K562 (cell line): ENCODE data around the gene LAMB3. TPM values are rescaled to one million over a fixed set of nuclear protein-coding genes. Genes with fewer than 3 reads are reported as not detected.

Experiments used
- ATAC-seq: fragments of 200-7000 bp; cut with Tn5 transposase; 3 replicates; pipeline ENCODE4 v1.9.1; 2020; ENCODE audit warnings: moderate library complexity
- BruUV-seq: library from RNA; stranded (reverse); fragments of 400-500 nt; replicated peaks from 2 replicates; lab custom pipeline; 2021; lab: Mats Ljungman, UMichigan
- CTCF ChIA-PET: fragments of 300-600 bp; formaldehyde crosslinking; extraction: SDS; loops from one replicate; lab custom pipeline; 2021; ENCODE audit warnings: low intra/inter-chr PET ratio; lab: Yijun Ruan, JAX
- POLR2A ChIA-PET: fragments of 300-600, 350-650 bp; sonication (Branson Sonifier 250); formaldehyde crosslinking; extraction: SDS; loops from one replicate; lab custom pipeline; 2021; ENCODE audit warnings: antibody characterized with exemption, inconsistent platforms; lab: Yijun Ruan, JAX
- DNase-seq, 4 experiments: peaks; one replicate each; pipeline versions ENCODE4 v3.0.0 to v3.0.0-alpha.2; 2011 to 2018; ENCODE audit warnings: low spot score in 3 of 4, mixed read lengths in 3 of 4; ENCODE audit errors: extremely low read depth in 1 of 4
- FAIRE-seq: peaks from 2 replicates; lab custom pipeline; 2011; peaks lifted over from hg19 to GRCh38; lab: Jason Lieb, UNC
- H2AFZ ChIP-seq: 2 replicates; pipeline ENCODE4 v1.6.0; 2011; ENCODE audit warnings: low read depth, low read length, control low read depth, inconsistent platforms
- H3K27ac ChIP-seq: fragments of 200-600 bp; 3 replicates; pipeline ENCODE4 v1.8.0; 2011; ENCODE audit warnings: low read depth, mild to moderate bottlenecking, control low read depth, inconsistent platforms, low read length, moderate library complexity, mixed read lengths; ENCODE audit errors: extremely low read depth
- H3K27me3 ChIP-seq, 2 experiments: fragments of 300-600 bp in 1 of 2; 2 replicates in 1 of 2; 3 replicates in 1 of 2; pipeline versions ENCODE4 v1.6.0 to v1.8.0; 2011; ENCODE audit warnings: inconsistent platforms in 2 of 2, low read length in 2 of 2, mild to moderate bottlenecking in 1 of 2, mixed read lengths in 1 of 2, moderate library complexity in 1 of 2; ENCODE audit not compliant: control insufficient read depth in 2 of 2, insufficient read depth in 2 of 2
- H3K36me3 ChIP-seq: fragments of 300-600 bp; 3 replicates; pipeline ENCODE4 v1.8.0; 2011; ENCODE audit warnings: mild to moderate bottlenecking, low read length, inconsistent platforms; ENCODE audit not compliant: control insufficient read depth, insufficient read depth
- H3K4me1 ChIP-seq, 2 experiments: fragments of 200-600 bp in 1 of 2; replicated peaks in 1 of 2; 2 replicates in 1 of 2; 3 replicates in 1 of 2; pipeline versions ENCODE4 v1.5.1 to v1.8.0; 2011; ENCODE audit warnings: inconsistent platforms in 2 of 2, low read length in 2 of 2, mild to moderate bottlenecking in 1 of 2, mixed read lengths in 1 of 2, moderate library complexity in 1 of 2; ENCODE audit not compliant: control insufficient read depth in 2 of 2, insufficient read depth in 2 of 2
- H3K4me2 ChIP-seq: 2 replicates; pipeline ENCODE4 v1.6.1; 2011; ENCODE audit warnings: low read length, control low read depth, inconsistent platforms, mixed read lengths; ENCODE audit not compliant: insufficient read depth
- H3K4me3 ChIP-seq: fragments of 200-600 bp; sonication (generic), shearing (Covaris generic); 2 replicates; pipeline ENCODE4 v1.5.1; 2016; ENCODE audit warnings: control low read depth, inconsistent platforms
- H3K79me2 ChIP-seq: fragments of 200-600 bp; 3 replicates; pipeline ENCODE4 v1.8.0; 2011; ENCODE audit warnings: low read length, inconsistent platforms; ENCODE audit not compliant: control insufficient read depth, insufficient read depth
- H3K9ac ChIP-seq, 2 experiments: 2 replicates each; pipeline versions ENCODE4 v1.6.0 to v1.6.1; 2011; ENCODE audit warnings: low read depth in 2 of 2, low read length in 2 of 2, control low read depth in 1 of 2, inconsistent platforms in 1 of 2, mild to moderate bottlenecking in 1 of 2, mixed read lengths in 1 of 2; ENCODE audit not compliant: insufficient read depth in 1 of 2
- H3K9me1 ChIP-seq: one replicate; pipeline ENCODE4 v1.6.0; 2011; ENCODE audit warnings: inconsistent platforms, mild to moderate bottlenecking, low read length, moderate library complexity; ENCODE audit not compliant: control insufficient read depth, insufficient read depth
- H3K9me3 ChIP-seq: replicated peaks from 2 replicates; pipeline ENCODE4 v1.5.1; 2011; ENCODE audit warnings: low read depth, low read length, inconsistent platforms; ENCODE audit not compliant: control insufficient read depth, insufficient read depth
- H4K20me1 ChIP-seq: replicated peaks from 2 replicates; pipeline ENCODE4 v1.6.1; 2011; ENCODE audit warnings: low read length, inconsistent platforms, mixed read lengths; ENCODE audit not compliant: control insufficient read depth, insufficient read depth
- AFF4 ChIP-seq: sonication (generic); formaldehyde crosslinking; IDR thresholded peaks from 2 replicates; pipeline ENCODE4 v1.8.0; 2023; ENCODE audit warnings: mild to moderate bottlenecking, missing genetic modification reagents
- BMI1 ChIP-seq: fragments of 150-350 bp; IDR thresholded peaks from 2 replicates; pipeline ENCODE4 v1.6.1; 2014; ENCODE audit warnings: low read length
- CBFA2T2 ChIP-seq: fragments of 450-650 bp; conservative IDR thresholded peaks from 2 replicates; pipeline ENCODE4 v1.6.1; 2017; ENCODE audit warnings: mild to moderate bottlenecking
- DLX4 ChIP-seq: fragments of 250-450 bp; sonication (Bioruptor Pico); IDR thresholded peaks from 2 replicates; pipeline ENCODE4 v1.6.1; 2021; ENCODE audit warnings: mild to moderate bottlenecking
- ETV1 ChIP-seq: fragments of 450-650 bp; conservative IDR thresholded peaks from 2 replicates; pipeline ENCODE4 v1.6.1; 2016; ENCODE audit warnings: missing genetic modification characterization, control low read depth, low read depth, missing compliant biosample characterization
- HCFC1 ChIP-seq: IDR thresholded peaks from 2 replicates; pipeline ENCODE4 v1.6.1; 2012; ENCODE audit warnings: low read depth, low read length, improper control_type of control experiment
- HDAC2 ChIP-seq: fragments of 450-650 bp; IDR thresholded peaks from 2 replicates; pipeline ENCODE4 v1.6.1; 2016; ENCODE audit warnings: mild to moderate bottlenecking
- KHSRP ChIP-seq: fragments of 450-650 bp; IDR thresholded peaks from 2 replicates; pipeline ENCODE4 v1.6.1; 2017
- MEIS2 ChIP-seq: fragments of 450-650 bp; IDR thresholded peaks from 2 replicates; pipeline ENCODE4 v1.6.1; 2014; ENCODE audit warnings: mild to moderate bottlenecking; ENCODE audit not compliant: partially characterized antibody
- NFIC ChIP-seq: fragments of 450-650 bp; IDR thresholded peaks from 2 replicates; pipeline ENCODE4 v1.6.1; 2017; ENCODE audit warnings: mild to moderate bottlenecking, inconsistent platforms
- POLR2AphosphoS2 ChIP-seq: IDR thresholded peaks from 2 replicates; pipeline ENCODE4 v1.6.1; 2012; ENCODE audit warnings: low read length, improper control_type of control experiment
- SAP30 ChIP-seq: fragments of 200-600 bp; sonication (generic); IDR thresholded peaks from 2 replicates; pipeline ENCODE4 v1.6.1; 2012; ENCODE audit warnings: borderline replicate concordance, low read depth, mild to moderate bottlenecking, moderate library complexity, low read length, control low read depth, inconsistent platforms; ENCODE audit not compliant: insufficient read depth, poor library complexity, severe bottlenecking
- TAF9B ChIP-seq: fragments of 450-650 bp; IDR thresholded peaks from 2 replicates; pipeline ENCODE4 v1.6.1; 2018; ENCODE audit warnings: mild to moderate bottlenecking; ENCODE audit not compliant: partially characterized antibody
- VEZF1 ChIP-seq: fragments of 200-800 bp; sonication (Bioruptor generic); IDR thresholded peaks from 2 replicates; pipeline ENCODE4 v1.6.1; 2017; ENCODE audit warnings: missing genetic modification characterization, missing compliant biosample characterization
- ZFX ChIP-seq: sonication (generic); formaldehyde crosslinking; IDR thresholded peaks from 2 replicates; pipeline ENCODE4 v1.8.0; 2022; ENCODE audit warnings: mild to moderate bottlenecking, missing genetic modification reagents, moderate library complexity
- ZNF197 ChIP-seq: fragments of 200-800 bp; sonication (Bioruptor generic); IDR thresholded peaks from 2 replicates; pipeline ENCODE4 v1.6.1; 2016; ENCODE audit warnings: low read depth, missing genetic modification characterization, missing compliant biosample characterization
- ZSCAN29 ChIP-seq: fragments of 450-650 bp; IDR thresholded peaks from 2 replicates; pipeline ENCODE4 v1.6.1; 2017
- WGBS: fragments of 100-300 bp; shearing (Covaris generic); methylation state at CpG from one replicate; pipeline ENCODE4 v1.1.6; 2016; ENCODE audit warnings: low coverage, mixed read lengths; ENCODE audit not compliant: insufficient coverage; ENCODE audit errors: missing lambda C conversion rate; 5-methylcytosine and 5-hydroxymethylcytosine counted together
- in situ Hi-C: fragments of 300-500 bp; cut with MboI; formaldehyde crosslinking; loops from 4 replicates; pipeline ENCODE4 v1.15.0; 2018; ENCODE audit warnings: inconsistent platforms, mixed read lengths
- intact Hi-C: fragments of 100-400 bp; cut with micrococcal nuclease; formaldehyde crosslinking; loops from 2 replicates; pipeline ENCODE4 v1.14.2; 2022
- polyA plus RNA-seq, 8 experiments: library from polyadenylated mRNA; depleted of rRNA in 4 of 8; stranded (reverse) in 5 of 8; unstranded in 3 of 8; fragments of >200 nt; fragmentation: Nextera tagmentation in 2 of 8; fragmentation: Illumina TruSeq in 1 of 8; extraction: Ambion mirVana in 2 of 8; extraction: Trizol in 1 of 8; gene quantifications; 2 replicates each; pipeline versions ENCODE4 v1.2.1 to v1.2.3, GENCODE V29; 2011 to 2014; ENCODE audit warnings: inconsistent platforms in 1 of 8, missing spikeins in 1 of 8
- total RNA-seq, 7 experiments: library from RNA; depleted of rRNA in 6 of 7; stranded (reverse); fragments of >200 nt in 6 of 7; fragmentation: Illumina TruSeq in 2 of 7; extraction: Trizol in 2 of 7; gene quantifications; 2 replicates each; pipeline versions ENCODE4 v1.2.1 to v1.2.3, GENCODE V29; 2011 to 2021; ENCODE audit warnings: low replicate concordance in 1 of 7

LAMB3 gene
- total and polyA plus RNA-seq, 9 of the 15 experiments (the other 6 are each of a cell fraction or from before 2014, with no cell fraction given) = 0.08 to 1.3 (median 0.91) TPM

- no peak for TF ChIP-seq POLR2AphosphoS2
- no peak for TF ChIP-seq KHSRP
- TF ChIP-seq BMI1 = no peak
- no peak for TF ChIP-seq ZNF197 (CRISPR knock-in tag)
- TF ChIP-seq ZFX (CRISPR knock-in tag) = no peak
- TF ChIP-seq AFF4 = no peak
- TF ChIP-seq ZSCAN29 = no peak
Measured at GRCh38 chr1:209653915-209654351, 1.7 kb upstream of the LAMB3 start (continued).

GRCh38 chr1:209652873-209653401, 712 bp upstream of the LAMB3 start:
- intact Hi-C loops = no loop called here
- Histone ChIP-seq H3K9ac (peak overlapping the region in 1 of 2 experiments; percentile 53; a peak in 1 of 4 replicates), H3K4me3 (no peak overlapping the region), H3K27ac (no peak overlapping the region), H2AFZ (no peak overlapping the region; the same call in 1 of the 2 replicates), H3K4me1 (peaks cover 37 to 55% of the 10 kb centered on the region in 2 experiments), H3K9me1 (no peaks in the 10 kb centered on the region), H3K27me3 (peaks cover 0 to 6% of the 10 kb centered on the region in 2 experiments; a peak in 1 of 5 replicates), H3K79me2 (no peaks in the 10 kb centered on the region), H3K36me3 (no peaks in the 10 kb centered on the region), H3K4me2 (no peak overlapping the region), H3K9me3 (no peaks in the 10 kb centered on the region), H4K20me1 (no peaks in the 10 kb centered on the region)
- POLR2A ChIA-PET = interaction anchor here (0.6 to 3.5 kb wide), 12 partner anchors 8 to 57 kb away, joined by 3 to 15 read pairs (median 3); partner anchors contain the start of gene G0S2
- CTCF ChIA-PET = no interaction called here
- ATAC-seq (peak; percentile 9), DNase-seq (peak; percentile 45 to 77 (median 49)), FAIRE-seq (peak; percentile 65)
- BruUV-seq = no TSS peak
- 17% methylated on average over 3 of the region's 3 CpGs for WGBS
- in situ Hi-C loops = loop anchor here (10.0 kb wide), 1 partner anchor 1828 kb away; no protein-coding TSS in a partner anchor
- TF ChIP-seq SAP30 (no peak), ETV1 (tag) (no peak), TAF9B (no peak), VEZF1 (CRISPR knock-in tag) (peak; percentile 39), NFIC (peak; percentile 95), DLX4 (no peak), CBFA2T2 (no peak), HCFC1 (no peak), HDAC2 (no peak), MEIS2 (peak; percentile 18)
